Common myeloid progenitor, CD34-positive (primary cell): Measurements from ENCODE around the gene C4orf50.
"Not testable (repeated sequence)": the region's sequence is repeated elsewhere in the genome, so short reads cannot be mapped to it uniquely, and the experiment has no call there.

Experiments used
- CTCF ChIA-PET: fragments of 350-600 bp; sonication (Branson Sonifier 250); formaldehyde crosslinking; loops from one replicate; lab custom pipeline; 2021; ENCODE audit warnings: antibody characterized with exemption; lab: Charles Lee
- POLR2A ChIA-PET: fragments of 350-600 bp; sonication (Branson Sonifier 250); formaldehyde crosslinking; loops from one replicate; lab custom pipeline; 2021; ENCODE audit warnings: antibody characterized with exemption; lab: Charles Lee
- DNase-seq, 3 donors: peaks; one replicate each; pipeline versions ENCODE4 v3.0.0 to v3.0.0-alpha.2; 2013
- H3K27ac ChIP-seq, 2 experiments: 1 replicate in 1 of 2; 2 replicates in 1 of 2; pipeline ENCODE4 v1.7.0; 2013; ENCODE audit warnings: inconsistent platforms in 2 of 2, low read length in 2 of 2, mild to moderate bottlenecking in 2 of 2, low read depth in 1 of 2, moderate library complexity in 1 of 2; ENCODE audit not compliant: severe bottlenecking in 2 of 2, insufficient read depth in 1 of 2, poor library complexity in 1 of 2
- H3K27me3 ChIP-seq, 5 experiments: replicated peaks in 2 of 5; 1 replicate in 3 of 5; 2 replicates in 2 of 5; pipeline versions ENCODE4 v1.6.1 to v1.7.0; 2013; ENCODE audit warnings: low read length in 4 of 5, mild to moderate bottlenecking in 2 of 5, moderate library complexity in 2 of 5, inconsistent platforms in 1 of 5; ENCODE audit not compliant: insufficient read depth in 5 of 5, control insufficient read depth in 4 of 5
- H3K36me3 ChIP-seq, 4 experiments: 1 replicate in 2 of 4; 2 replicates in 2 of 4; pipeline versions ENCODE4 v1.6.1 to v1.7.0; 2013; ENCODE audit warnings: low read length in 3 of 4, control low read depth in 1 of 4, mild to moderate bottlenecking in 1 of 4; ENCODE audit not compliant: control insufficient read depth in 4 of 4, insufficient read depth in 4 of 4
- H3K4me1 ChIP-seq, 4 experiments: 1 replicate in 3 of 4; 2 replicates in 1 of 4; pipeline versions ENCODE4 v1.6.1 to v1.7.1; 2013; ENCODE audit warnings: low read length in 3 of 4, mild to moderate bottlenecking in 3 of 4, control low read depth in 1 of 4, inconsistent platforms in 1 of 4, moderate library complexity in 1 of 4; ENCODE audit not compliant: control insufficient read depth in 4 of 4, insufficient read depth in 4 of 4; ENCODE audit errors: control extremely low read depth in 1 of 4
- H3K4me3 ChIP-seq, 7 experiments: 1 replicate in 4 of 7; 2 replicates in 3 of 7; pipeline versions ENCODE4 v1.5.1 to v1.7.0; 2013; ENCODE audit warnings: mild to moderate bottlenecking in 7 of 7, low read length in 6 of 7, moderate library complexity in 6 of 7, inconsistent platforms in 2 of 7, low read depth in 2 of 7, control low read depth in 1 of 7; ENCODE audit not compliant: insufficient read depth in 4 of 7, control insufficient read depth in 1 of 7; ENCODE audit errors: extremely low read depth in 1 of 7
- H3K9me3 ChIP-seq, 5 experiments: 1 replicate in 4 of 5; 2 replicates in 1 of 5; pipeline versions ENCODE4 v1.6.1 to v1.7.1; 2013; ENCODE audit warnings: low read length in 4 of 5, mild to moderate bottlenecking in 2 of 5, inconsistent platforms in 1 of 5, low read depth in 1 of 5, moderate library complexity in 1 of 5; ENCODE audit not compliant: control insufficient read depth in 4 of 5, insufficient read depth in 2 of 5; ENCODE audit errors: control extremely low read depth in 1 of 5
- WGBS: methylation state at CpG from one replicate; pipeline ENCODE4 v1.1.5; 2013; ENCODE audit not compliant: insufficient coverage; 5-methylcytosine and 5-hydroxymethylcytosine counted together

C4orf50 gene

GRCh38 chr4:5954056-5954760, 64.0 kb downstream of the C4orf50 start:
- no peak overlapping the region for H3K4me3 ChIP-seq
- WGBS, result 93% methylated on average over 10 of the region's 11 CpGs
- POLR2A ChIA-PET, result no interaction called here
- peaks cover 0 to 7% (median 3%) of the 10 kb centered on the region in 4 experiments for H3K4me1 ChIP-seq
- peaks cover 0 to 78% (median 10%) of the 10 kb centered on the region in 5 experiments for H3K27me3 ChIP-seq
- CTCF ChIA-PET, result interaction anchor here (1.0 kb wide), 1 partner anchor 31 kb away, joined by 3 read pairs; no protein-coding TSS in a partner anchor
- no peak for DNase-seq
- H3K36me3 ChIP-seq, result no peaks in the 10 kb centered on the region
- no peak overlapping the region for H3K27ac ChIP-seq
- H3K9me3 ChIP-seq, result no peaks in the 10 kb centered on the region

- POLR2A ChIA-PET, result no interaction called here
- no peak overlapping the region for H3K27ac ChIP-seq
- WGBS, result 90% methylated on average over 12 of the region's 13 CpGs
- peaks cover 0 to 72% (median 10%) of the 10 kb centered on the region in 5 experiments for H3K27me3 ChIP-seq
- H3K36me3 ChIP-seq, result no peaks in the 10 kb centered on the region
- CTCF ChIA-PET, result no interaction called here
- DNase-seq, result no peak
- no peaks in the 10 kb centered on the region for H3K9me3 ChIP-seq
- H3K4me3 ChIP-seq, result no peak overlapping the region
- peaks cover 0 to 7% (median 3%) of the 10 kb centered on the region in 4 experiments for H3K4me1 ChIP-seq
These were observed 65.0 kb downstream of the C4orf50 start for GRCh38 chr4:5952975-5953951.

- peaks cover 0 to 69% (median 8%) of the 10 kb centered on the region in 5 experiments for H3K27me3 ChIP-seq
- H3K9me3 ChIP-seq, result peaks cover 0 to 3% (median 0%) of the 10 kb centered on the region in 5 experiments
- H3K36me3 ChIP-seq, result no peaks in the 10 kb centered on the region
- peaks cover 0 to 7% (median 3%) of the 10 kb centered on the region in 4 experiments for H3K4me1 ChIP-seq
- DNase-seq, result no peak
- H3K4me3 ChIP-seq, result no peak overlapping the region
- no peak overlapping the region for H3K27ac ChIP-seq
- 85% methylated on average over 20 of the region's 22 CpGs for WGBS
- POLR2A ChIA-PET, result no interaction called here
- CTCF ChIA-PET, result no interaction called here
These were observed 65.8 kb downstream of the C4orf50 start for GRCh38 chr4:5952286-5952974.

GRCh38 chr4:5946653-5947052, 71.6 kb downstream of the C4orf50 start:
- H3K4me3 ChIP-seq, H3K36me3 ChIP-seq, POLR2A ChIA-PET, H3K4me1 ChIP-seq, DNase-seq, CTCF ChIA-PET, H3K27ac ChIP-seq: not testable (repeated sequence)
- WGBS, result 95% methylated on average over 2 of the region's 6 CpGs
- peaks cover 0 to 49% (median 8%) of the 10 kb centered on the region in 5 experiments for H3K27me3 ChIP-seq
- H3K9me3 ChIP-seq, result peaks cover 0 to 19% (median 11%) of the 10 kb centered on the region in 5 experiments

GRCh38 chr4:5945936-5946335, 72.3 kb downstream of the C4orf50 start:
- no peak overlapping the region for H3K4me3 ChIP-seq
- H3K27ac ChIP-seq, result no peak overlapping the region
- WGBS, result 94% methylated on average over 5 of the region's 6 CpGs
- CTCF ChIA-PET, result no interaction called here
- POLR2A ChIA-PET, result no interaction called here
- DNase-seq, result no peak
- no peaks in the 10 kb centered on the region for H3K36me3 ChIP-seq
- peaks cover 0 to 19% (median 11%) of the 10 kb centered on the region in 5 experiments for H3K9me3 ChIP-seq
- H3K4me1 ChIP-seq, result no peaks in the 10 kb centered on the region
- H3K27me3 ChIP-seq, result peaks cover 0 to 44% (median 11%) of the 10 kb centered on the region in 5 experiments

GRCh38 chr4:5945171-5945570, 73.1 kb downstream of the C4orf50 start:
- Histone ChIP-seq H3K4me3 (no peak overlapping the region), H3K4me1 (no peaks in the 10 kb centered on the region), H3K36me3 (no peaks in the 10 kb centered on the region), H3K9me3 (peaks cover 0 to 19% (median 11%) of the 10 kb centered on the region in 5 experiments), H3K27ac (no peak overlapping the region), H3K27me3 (peaks cover 0 to 40% (median 11%) of the 10 kb centered on the region in 5 experiments)
- CTCF ChIA-PET, result no interaction called here
- no peak for DNase-seq
- POLR2A ChIA-PET, result no interaction called here
- WGBS, result 93% methylated on average over 11 of the region's 11 CpGs
